A549 (cell line): ENCODE results near the gene IFT27. TPM values are rescaled to one million over a fixed set of nuclear protein-coding genes. Genes with fewer than 3 reads are reported as not detected.
A peak's percentile ranks its signal among the peaks of the same experiment; 100 is the strongest.

Experiments used
- ATAC-seq, 2 experiments: fragments of 200-7000 bp in 1 of 2; fragments of >200 bp in 1 of 2; cut with Nextera tagmentation in 1 of 2; cut with Tn5 transposase in 1 of 2; 3 replicates each; pipeline versions ENCODE4 v1.8.0 to v1.9.1; 2018 to 2020; ENCODE audit warnings: mild to moderate bottlenecking in 1 of 2, moderate library complexity in 1 of 2
- CTCF ChIA-PET: fragments of 300-600 bp; sonication (Branson Sonifier 250); formaldehyde crosslinking; extraction: SDS; loops from one replicate; lab custom pipeline; 2021; ENCODE audit warnings: antibody characterized with exemption, inconsistent platforms; lab: Yijun Ruan, JAX
- POLR2A ChIA-PET: fragments of 350-600 bp; formaldehyde crosslinking; extraction: SDS; loops from one replicate; lab custom pipeline; 2021; ENCODE audit warnings: antibody characterized with exemption, inconsistent platforms; lab: Yijun Ruan, JAX
- DNase-seq, 2 experiments: peaks; one replicate each; pipeline versions ENCODE4 v3.0.0 to v3.0.0-alpha.2; 2011 to 2016; ENCODE audit warnings: low read depth in 1 of 2, low spot score in 1 of 2
- FAIRE-seq: peaks from 2 replicates; lab custom pipeline; 2011; peaks lifted over from hg19 to GRCh38; lab: Jason Lieb, UNC
- H3K27ac ChIP-seq, 2 experiments: fragments of >200 bp; sonication (Bioruptor Twin); formaldehyde crosslinking; 3 replicates each; pipeline ENCODE4 v1.5.1; 2016 to 2017
- H3K4me1 ChIP-seq: fragments of >200 bp; sonication (Bioruptor Twin); formaldehyde crosslinking; 3 replicates; pipeline ENCODE4 v1.6.1; 2016
- H3K4me2 ChIP-seq: fragments of >200 bp; sonication (Bioruptor Twin); formaldehyde crosslinking; 3 replicates; pipeline ENCODE4 v1.6.1; 2016
- H3K4me3 ChIP-seq: fragments of >200 bp; sonication (Bioruptor Twin); formaldehyde crosslinking; 3 replicates; pipeline ENCODE4 v1.5.1; 2016
- H3K9me3 ChIP-seq: fragments of >200 bp; sonication (Bioruptor Twin); formaldehyde crosslinking; 3 replicates; pipeline ENCODE4 v1.6.1; 2016
- BCL3 ChIP-seq: fragments of >200 bp; sonication (Bioruptor Twin); formaldehyde crosslinking; IDR thresholded peaks from 3 replicates; pipeline ENCODE4 v1.6.1; 2016
- CEBPB ChIP-seq, 2 experiments: fragments of >200 bp in 1 of 2; sonication (Bioruptor Twin) in 1 of 2; formaldehyde crosslinking in 1 of 2; IDR thresholded peaks; 2 replicates each; pipeline ENCODE4 v1.6.1; 2012 to 2016
- CHD2 ChIP-seq: fragments of 150-350 bp; IDR thresholded peaks from 2 replicates; pipeline ENCODE4 v1.6.1; 2014; ENCODE audit warnings: low read length; ENCODE audit not compliant: partially characterized antibody
- E2F6 ChIP-seq: IDR thresholded peaks from 2 replicates; pipeline ENCODE4 v1.6.1; 2012; ENCODE audit warnings: low read depth, borderline replicate concordance
- EHF ChIP-seq: fragments of 250-450 bp; sonication (Bioruptor Pico); IDR thresholded peaks from 2 replicates; pipeline ENCODE4 v1.5.0; 2020; ENCODE audit warnings: mild to moderate bottlenecking
- ELK1 ChIP-seq: fragments of 150-350 bp; IDR thresholded peaks from 2 replicates; pipeline ENCODE4 v1.6.1; 2014; ENCODE audit warnings: low read depth, mild to moderate bottlenecking, low read length
- EP300 ChIP-seq, 2 experiments: fragments of >200 bp; sonication (Bioruptor Twin); formaldehyde crosslinking; IDR thresholded peaks; 2 replicates in 1 of 2; 3 replicates in 1 of 2; pipeline ENCODE4 v1.6.1; 2016 to 2017
- ESRRA ChIP-seq: fragments of 150-350 bp; IDR thresholded peaks from 2 replicates; pipeline ENCODE4 v1.6.1; 2014; ENCODE audit warnings: mild to moderate bottlenecking, low read length, borderline replicate concordance
- FOXS1 ChIP-seq: fragments of 250-450 bp; sonication (Bioruptor Pico); IDR thresholded peaks from 2 replicates; pipeline ENCODE4 v1.5.0; 2020; ENCODE audit warnings: mild to moderate bottlenecking, moderate library complexity
- HDAC2 ChIP-seq: fragments of 200-600 bp; sonication (generic); IDR thresholded peaks from 2 replicates; pipeline ENCODE4 v1.6.1; 2016
- HEYL ChIP-seq: fragments of 250-450 bp; sonication (Bioruptor Pico); IDR thresholded peaks from 2 replicates; pipeline ENCODE4 v1.8.0; 2021; ENCODE audit warnings: mild to moderate bottlenecking, moderate library complexity
- HMGXB4 ChIP-seq: fragments of 250-450 bp; sonication (Bioruptor Pico); IDR thresholded peaks from 2 replicates; pipeline ENCODE4 v1.5.0; 2021; ENCODE audit warnings: mild to moderate bottlenecking, moderate library complexity, borderline replicate concordance
- HOXA7 ChIP-seq: fragments of 250-450 bp; sonication (Bioruptor Pico); IDR thresholded peaks from 2 replicates; pipeline ENCODE4 v1.5.0; 2020; ENCODE audit warnings: mild to moderate bottlenecking, moderate library complexity
- HOXB5 ChIP-seq: fragments of 250-450 bp; sonication (Bioruptor Pico); IDR thresholded peaks from 2 replicates; pipeline ENCODE4 v1.5.0; 2020; ENCODE audit warnings: mild to moderate bottlenecking, moderate library complexity
- JUN ChIP-seq, 2 experiments: fragments of >200 bp; sonication (Bioruptor Twin); formaldehyde crosslinking; IDR thresholded peaks; 2 replicates in 1 of 2; 3 replicates in 1 of 2; pipeline ENCODE4 v1.6.1; 2016 to 2017
- KDM1A ChIP-seq: fragments of 200-600 bp; sonication (generic); IDR thresholded peaks from 2 replicates; pipeline ENCODE4 v1.6.1; 2016; ENCODE audit warnings: low read depth, mild to moderate bottlenecking
- MAX ChIP-seq: IDR thresholded peaks from 2 replicates; pipeline ENCODE4 v1.6.1; 2012
- MYC ChIP-seq: IDR thresholded peaks from 2 replicates; pipeline ENCODE4 v1.6.1; 2012; ENCODE audit warnings: mild to moderate bottlenecking, inconsistent platforms, low read length, improper control_type of control experiment, borderline replicate concordance
- NFE2L2 ChIP-seq: fragments of 150-350 bp; conservative IDR thresholded peaks from 2 replicates; pipeline ENCODE4 v1.6.1; 2014; ENCODE audit warnings: low read length
- RARB ChIP-seq: fragments of 250-450 bp; sonication (Bioruptor Pico); IDR thresholded peaks from 2 replicates; pipeline ENCODE4 v1.8.0; 2021; ENCODE audit warnings: mild to moderate bottlenecking, moderate library complexity
- REST ChIP-seq: fragments of 200-600 bp; sonication (generic); IDR thresholded peaks from 2 replicates; pipeline ENCODE4 v1.6.1; 2016; ENCODE audit warnings: antibody characterized with exemption, mild to moderate bottlenecking, moderate library complexity
- RFX5 ChIP-seq: fragments of 450-650 bp; IDR thresholded peaks from 2 replicates; pipeline ENCODE4 v1.7.1; 2014; ENCODE audit warnings: antibody characterized with exemption, mild to moderate bottlenecking, moderate library complexity
- RNF2 ChIP-seq: fragments of 200-600 bp; sonication (generic); IDR thresholded peaks from 2 replicates; pipeline ENCODE4 v1.6.1; 2016; ENCODE audit warnings: low read depth, mild to moderate bottlenecking, antibody characterized with exemption, moderate library complexity, borderline replicate concordance
- SREBF2 ChIP-seq: fragments of 450-650 bp; IDR thresholded peaks from 2 replicates; pipeline ENCODE4 v1.6.1; 2014; ENCODE audit warnings: mild to moderate bottlenecking, moderate library complexity
- TFCP2L1 ChIP-seq: fragments of 250-450 bp; sonication (Bioruptor Pico); IDR thresholded peaks from 2 replicates; pipeline ENCODE4 v1.5.0; 2021; ENCODE audit warnings: mild to moderate bottlenecking
- ZNF302 ChIP-seq: fragments of 250-450 bp; sonication (Bioruptor Pico); IDR thresholded peaks from 2 replicates; pipeline ENCODE4 v1.9.0; 2021; ENCODE audit warnings: inconsistent platforms, mild to moderate bottlenecking, moderate library complexity
- ZSCAN20 ChIP-seq: fragments of 250-450 bp; sonication (Bioruptor Pico); IDR thresholded peaks from 2 replicates; pipeline ENCODE4 v1.8.0; 2022; ENCODE audit warnings: mild to moderate bottlenecking, moderate library complexity
- WGBS: methylation state at CpG from one replicate; pipeline ENCODE4 v1.1.6; 2017; ENCODE audit errors: missing lambda C conversion rate; 5-methylcytosine and 5-hydroxymethylcytosine counted together
- polyA plus RNA-seq, 4 experiments: library from polyadenylated mRNA; depleted of rRNA in 3 of 4; stranded (reverse); fragments of >200 nt; fragmentation: RNase III in 1 of 4; extraction: RNeasy Plus Mini Kit Qiagen cat#74134 plus additional on column Dnase treatment in 1 of 4; gene quantifications; 2 replicates in 3 of 4; 3 replicates in 1 of 4; pipeline ENCODE4 v1.2.3, GENCODE V29; 2011 to 2017

The IFT27 gene
- polyA plus RNA-seq, 2 of the 4 experiments (the other 2 are of a cell fraction), result 17.5 to 24.6 TPM

- Histone ChIP-seq H3K4me1 (no peaks in the 10 kb centered on the region), H3K4me3 (peak overlapping the region; percentile 46; the same call in 2 of the 3 replicates), H3K4me2 (peak overlapping the region; percentile 96), H3K9me3 (no peaks in the 10 kb centered on the region), H3K27ac (no peak overlapping the region)
- CTCF ChIA-PET, result interaction anchor here (1.8 kb wide), 1 partner anchor 39 kb away, joined by 5 read pairs; no protein-coding TSS in a partner anchor
- 74% methylated on average over 5 of the region's 5 CpGs for WGBS
- POLR2A ChIA-PET, result no interaction called here
- FAIRE-seq, result no peak
- no peak for DNase-seq
- TF ChIP-seq NFE2L2 (no peak), CEBPB (IDR thresholded peaks at IDR 0.05) (no peak), EHF (no peak), MAX (no peak), TFCP2L1 (CRISPR knock-in tag) (no peak), HEYL (CRISPR knock-in tag) (no peak), ELK1 (no peak), CHD2 (no peak), RARB (no peak), SREBF2 (no peak), ESRRA (no peak), ZSCAN20 (no peak), E2F6 (no peak), HMGXB4 (CRISPR knock-in tag) (no peak), ZNF302 (no peak), RNF2 (no peak), BCL3 (no peak), FOXS1 (CRISPR knock-in tag) (no peak)
- no peak for ATAC-seq
Observed at GRCh38 chr22:36817525-36817848, 41.6 kb upstream of the IFT27 start.

GRCh38 chr22:36816636-36817524 is 41.0 kb upstream of the IFT27 start, which contains the start of gene PVALB:
PVALB (minus strand) TSS chr22:36817035; CDS start chr22:36817005, 30 bp downstream.
- peak within 1 kb of the TSS in 1 of 2 experiments; percentile 66; a peak in 2 of 6 replicates for H3K27ac ChIP-seq
- ChIA-PET CTCF (interaction anchor here (1.8 kb wide), 1 partner anchor 40 kb away, joined by 5 read pairs; no protein-coding TSS in a partner anchor), POLR2A (no interaction called here)
- DNase-seq (peak in 1 of 2 experiments; percentile 23), FAIRE-seq (no peak), ATAC-seq (peak; percentile 68 to 84)
- TF ChIP-seq REST (no peak), HOXB5 (CRISPR knock-in tag) (no peak), HOXA7 (CRISPR knock-in tag) (no peak), EP300 (IDR thresholded peaks at IDR 0.05) (no peak), HDAC2 (no peak), KDM1A (no peak), RNF2 (no peak), MAX (no peak), MYC (no peak), RFX5 (no peak), JUN (IDR thresholded peaks at IDR 0.05) (no peak)
- WGBS, result 10% methylated on average over 6 of the region's 75 CpGs
- H3K4me1 ChIP-seq, result no peaks in the 10 kb centered on the region
- no peaks in the 10 kb centered on the region for H3K9me3 ChIP-seq
- H3K4me3 ChIP-seq, result peak within 1 kb of the TSS; percentile 46
- H3K4me2 ChIP-seq, result peak within 1 kb of the TSS; percentile 96
